Activated T-helper 17 cell treated with anti-CD3 and anti-CD28 coated beads, Interleukin-2, amount 50 U/mL, for 72 hours (primary cell): ENCODE results near the gene TUT4. TPM values are rescaled to one million over a fixed set of nuclear protein-coding genes. Genes with fewer than 3 reads are reported as not detected.

Source experiments
- ATAC-seq: fragments of 150-1000 bp; cut with Tn5 transposase; replicated peaks from 2 replicates; pipeline ENCODE4 v1.10.0; 2021; ENCODE audit warnings: mild to moderate bottlenecking, moderate library complexity
- H3K27ac Mint-ChIP-seq: one replicate; pipeline ENCODE4 v1.8.0; 2022; ENCODE audit warnings: mixed read lengths
- H3K27me3 Mint-ChIP-seq: one replicate; pipeline ENCODE4 v1.8.0; 2022; ENCODE audit warnings: mixed read lengths
- H3K36me3 Mint-ChIP-seq: one replicate; pipeline ENCODE4 v1.8.0; 2022; ENCODE audit warnings: low read depth, mild to moderate bottlenecking, mixed read lengths
- H3K4me1 Mint-ChIP-seq: one replicate; pipeline ENCODE4 v1.8.0; 2022; ENCODE audit warnings: mixed read lengths
- H3K4me3 Mint-ChIP-seq: one replicate; pipeline ENCODE4 v1.8.0; 2022; ENCODE audit warnings: mild to moderate bottlenecking, mixed read lengths
- H3K9me3 Mint-ChIP-seq: one replicate; pipeline ENCODE4 v1.8.0; 2022; ENCODE audit warnings: mixed read lengths
- total RNA-seq, 2 donors: library from RNA; stranded (reverse); gene quantifications; one replicate each; pipeline ENCODE4 v1.2.3, GENCODE V29; 2022

Gene TUT4
- total RNA-seq, 2 donors from 2014 or later = 66.6 to 111 TPM

- Mint-ChIP-seq H3K27me3 (no peaks in the 10 kb centered on the region), H3K4me3 (peak overlapping the region; percentile 94), H3K27ac (peak overlapping the region; percentile 88), H3K36me3 (peaks cover 91% of the 10 kb centered on the region), H3K9me3 (no peaks in the 10 kb centered on the region), H3K4me1 (peaks cover 24% of the 10 kb centered on the region)
- ATAC-seq = no peak
Measured at GRCh38 chr1:52404975-52405338, 147.9 kb downstream of the TUT4 start.

DNA sequence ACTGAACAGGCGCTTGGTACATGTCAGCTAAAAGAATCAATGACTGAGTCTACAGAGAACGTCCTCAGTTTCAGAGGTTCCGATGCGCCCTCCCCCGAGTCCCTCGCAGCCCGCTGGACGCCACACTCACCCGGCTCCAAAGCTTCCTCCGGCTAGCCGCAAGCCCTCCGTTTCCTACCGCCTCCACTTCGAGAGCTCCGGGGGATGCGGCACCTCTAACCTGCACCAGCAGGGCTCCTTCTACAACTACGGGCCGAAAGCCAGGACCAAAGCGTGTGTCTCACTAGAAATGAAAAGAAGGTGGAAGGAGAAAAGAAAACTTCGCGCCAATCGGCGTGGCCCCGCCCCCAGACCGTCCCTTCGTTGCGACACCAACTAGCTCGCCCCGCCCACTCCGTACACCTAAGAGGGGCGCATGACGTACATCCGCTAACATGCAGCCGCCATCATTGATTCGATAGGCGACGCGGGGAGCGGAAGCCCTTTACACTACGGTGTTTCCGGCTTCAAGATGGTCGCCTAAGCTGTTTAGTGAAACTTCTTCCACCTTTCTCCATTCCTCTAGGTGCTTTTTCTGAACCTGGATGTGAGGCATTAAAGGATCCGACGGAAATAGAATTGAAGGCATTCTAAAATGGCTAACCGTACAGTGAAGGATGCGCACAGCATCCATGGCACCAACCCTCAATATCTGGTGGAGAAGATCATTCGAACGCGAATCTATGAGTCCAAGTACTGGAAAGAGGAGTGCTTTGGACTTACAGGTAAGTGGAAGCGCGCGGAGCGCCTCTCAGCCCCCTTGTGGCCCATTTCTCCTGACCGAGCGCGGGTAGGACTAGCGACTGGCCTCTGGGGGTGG lies 148.5 kb downstream of the TUT4 start, which contains the start of the genes ORC1 and PRPF38A:
Gene ORC1, minus strand, starts transcription at position 308 of the 859 bp plus-strand sequence. CDS start 2,200 bp downstream, outside the sequence.
Gene PRPF38A, plus strand, starts transcription at position 487 of the 859 bp plus-strand sequence. Its CDS starts 148 bp downstream, at position 635.
- no peaks in the 10 kb centered on the region for H3K9me3 Mint-ChIP-seq
- no peaks in the 10 kb centered on the region for H3K27me3 Mint-ChIP-seq
- ATAC-seq = peak; percentile 97

DNA sequence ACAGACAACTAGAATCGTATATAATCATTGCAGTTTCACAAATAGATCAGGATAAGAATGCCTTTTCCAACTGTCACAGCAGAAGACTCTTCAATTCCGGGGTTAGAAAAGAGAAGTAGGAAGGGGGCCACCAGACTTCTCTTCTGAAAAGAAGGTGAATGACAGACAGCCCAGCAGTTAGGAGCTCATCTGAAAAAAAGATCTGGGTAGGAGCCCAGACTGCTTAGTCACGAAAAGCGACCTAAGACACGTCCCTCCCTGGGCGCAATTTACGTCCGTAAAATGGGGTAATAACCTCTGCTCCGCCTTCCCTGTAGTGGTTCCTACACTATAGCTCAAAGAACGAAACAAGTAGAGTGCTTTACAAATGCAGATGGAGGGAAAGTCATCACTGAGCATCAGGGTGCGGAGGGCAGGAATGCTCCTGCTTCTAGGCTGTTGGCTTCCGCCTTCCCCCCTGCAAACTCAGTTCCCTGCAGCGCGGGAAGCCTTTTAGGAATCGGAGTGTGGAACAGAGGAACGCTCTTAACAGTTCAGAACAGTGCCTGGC lies 149.3 kb downstream of the TUT4 start:
- no peaks in the 10 kb centered on the region for H3K9me3 Mint-ChIP-seq
- peak; percentile 68 for ATAC-seq
- H3K36me3 Mint-ChIP-seq = peaks cover 94% of the 10 kb centered on the region
- peak overlapping the region; percentile 88 for H3K27ac Mint-ChIP-seq
- H3K27me3 Mint-ChIP-seq = no peaks in the 10 kb centered on the region
- peaks cover 19% of the 10 kb centered on the region for H3K4me1 Mint-ChIP-seq
- peak overlapping the region; percentile 94 for H3K4me3 Mint-ChIP-seq

More for the DNA sequence above, 148.5 kb downstream of the TUT4 start, which contains the start of the genes ORC1 and PRPF38A:
- H3K27ac Mint-ChIP-seq = peak within 1 kb of the TSS; percentile 88
- H3K4me1 Mint-ChIP-seq = peaks cover 24% of the 10 kb centered on the region
- H3K4me3 Mint-ChIP-seq = peak within 1 kb of the TSS; percentile 94
- H3K36me3 Mint-ChIP-seq = peaks cover 94% of the 10 kb centered on the region

GRCh38 chr1:52402860-52403240 lies 150.0 kb downstream of the TUT4 start:
- peaks cover 18% of the 10 kb centered on the region for H3K4me1 Mint-ChIP-seq
- H3K9me3 Mint-ChIP-seq = no peaks in the 10 kb centered on the region
- H3K27ac Mint-ChIP-seq = peak overlapping the region; percentile 88

GRCh38 chr1:52400131-52400530 lies 152.8 kb downstream of the TUT4 start:
- ATAC-seq = no peak
- H3K36me3 Mint-ChIP-seq = peaks cover 95% of the 10 kb centered on the region
- H3K27ac Mint-ChIP-seq = no peak overlapping the region
- peaks cover 16% of the 10 kb centered on the region for H3K4me1 Mint-ChIP-seq
- no peak overlapping the region for H3K4me3 Mint-ChIP-seq
- no peaks in the 10 kb centered on the region for H3K27me3 Mint-ChIP-seq
- H3K9me3 Mint-ChIP-seq = no peaks in the 10 kb centered on the region

More at GRCh38 chr1:52402860-52403240, 150.0 kb downstream of the TUT4 start:
- no peak for ATAC-seq
- Mint-ChIP-seq H3K27me3 (no peaks in the 10 kb centered on the region), H3K36me3 (peaks cover 95% of the 10 kb centered on the region), H3K4me3 (peak overlapping the region; percentile 94)

GRCh38 chr1:52399629-52400028 lies 153.3 kb downstream of the TUT4 start:
- peaks cover 97% of the 10 kb centered on the region for H3K36me3 Mint-ChIP-seq
- H3K27me3 Mint-ChIP-seq = no peaks in the 10 kb centered on the region
- peaks cover 16% of the 10 kb centered on the region for H3K4me1 Mint-ChIP-seq
- no peaks in the 10 kb centered on the region for H3K9me3 Mint-ChIP-seq
- no peak overlapping the region for H3K4me3 Mint-ChIP-seq
- ATAC-seq = no peak
- H3K27ac Mint-ChIP-seq = no peak overlapping the region

DNA sequence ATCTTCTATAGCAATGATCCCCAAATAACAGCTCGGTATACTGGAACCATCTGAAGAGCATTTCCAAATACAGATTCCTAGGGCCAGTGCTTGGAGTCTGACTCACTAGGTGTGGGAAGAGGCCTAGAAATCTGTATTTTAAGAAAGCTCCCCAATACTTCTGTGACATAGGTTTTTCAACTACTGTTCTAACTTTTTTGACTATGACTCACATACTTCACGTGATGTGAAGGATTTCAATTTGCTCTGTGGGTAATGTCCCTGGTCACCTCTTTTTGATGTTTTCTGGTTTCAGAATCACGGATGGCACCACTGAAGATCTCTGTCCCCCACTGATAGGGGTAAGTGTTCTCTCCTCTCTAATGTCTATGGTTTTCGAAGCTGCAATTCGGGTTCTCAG lies 159.7 kb downstream of the TUT4 start:
- Mint-ChIP-seq H3K9me3 (no peaks in the 10 kb centered on the region), H3K36me3 (peaks cover 100% of the 10 kb centered on the region), H3K27me3 (no peaks in the 10 kb centered on the region), H3K4me1 (peaks cover 5% of the 10 kb centered on the region), H3K4me3 (no peak overlapping the region), H3K27ac (no peak overlapping the region)
- ATAC-seq = peak; percentile 52

- Mint-ChIP-seq H3K27me3 (no peaks in the 10 kb centered on the region), H3K9me3 (no peaks in the 10 kb centered on the region), H3K4me1 (no peaks in the 10 kb centered on the region), H3K4me3 (no peak overlapping the region), H3K27ac (no peak overlapping the region), H3K36me3 (peaks cover 100% of the 10 kb centered on the region)
- no peak for ATAC-seq
Measured at GRCh38 chr1:52386458-52386857, 166.4 kb downstream of the TUT4 start.

GRCh38 chr1:52385376-52385775 lies 167.5 kb downstream of the TUT4 start:
- no peak overlapping the region for H3K27ac Mint-ChIP-seq
- H3K27me3 Mint-ChIP-seq = no peaks in the 10 kb centered on the region
- no peak for ATAC-seq
- no peaks in the 10 kb centered on the region for H3K9me3 Mint-ChIP-seq
- no peak overlapping the region for H3K4me3 Mint-ChIP-seq
- H3K4me1 Mint-ChIP-seq = no peaks in the 10 kb centered on the region
- peaks cover 100% of the 10 kb centered on the region for H3K36me3 Mint-ChIP-seq

Other genes with a start within 250 kb of the TUT4 start
- gene CC2D1B, start 186.9 kb downstream of the TUT4 start, total RNA-seq = 10 to 100 TPM; 26.6 to 39.8 TPM
- 10 to 100 TPM; 38.6 to 45.3 TPM for gene ORC1, start 148.7 kb downstream of the TUT4 start, total RNA-seq
- gene PRPF38A, start 148.5 kb downstream of the TUT4 start, total RNA-seq = 10 to 100 TPM; 63.1 to 82.5 TPM
- gene GPX7, start 49.3 kb upstream of the TUT4 start, total RNA-seq = 10 to 100 TPM; 14.0 to 20.5 TPM
- gene SHISAL2A, start 80.1 kb upstream of the TUT4 start, total RNA-seq = 1 to 10 TPM; 7.1 to 8.9 TPM
- gene COA7, start 145.3 kb upstream of the TUT4 start, total RNA-seq = 10 to 100 TPM; 13.7 to 32.8 TPM
- gene ZYG11B, start 173.4 kb upstream of the TUT4 start, total RNA-seq = 10 to 100 TPM; 10.0 to 12.7 TPM